GM21390 (cell line): ENCODE data around the gene FBLN2.
"Not testable (repeated sequence)": the region's sequence is repeated elsewhere in the genome, so short reads cannot be mapped to it uniquely, and the experiment has no call there.

ENCODE experiments used
- ATAC-seq: cut with Tn5 transposase; IDR thresholded peaks from one replicate; pipeline ENCODE4 v1.9.1; 2021; ENCODE audit not compliant: unreplicated experiment

FBLN2 gene

GRCh38 chr3:13546667-13547171 lies 2.2 kb upstream of the FBLN2 start:
- no peak for ATAC-seq

GRCh38 chr3:13547591-13548371 lies 1.1 kb upstream of the FBLN2 start:
- no peak for ATAC-seq

- no peak for ATAC-seq
These were observed 898 bp downstream of the FBLN2 start for GRCh38 chr3:13549623-13550422.

GRCh38 chr3:13550423-13550690 lies 1.4 kb downstream of the FBLN2 start:
- ATAC-seq, result no peak

- no peak for ATAC-seq
These were observed 2.0 kb downstream of the FBLN2 start for GRCh38 chr3:13550791-13551360.

GRCh38 chr3:13552857-13553652 lies 4.1 kb downstream of the FBLN2 start:
- ATAC-seq, result no peak

GRCh38 chr3:13553686-13554085 lies 4.8 kb downstream of the FBLN2 start:
- no peak for ATAC-seq

- no peak for ATAC-seq
These were observed 6.8 kb downstream of the FBLN2 start for GRCh38 chr3:13555753-13556152.

- no peak for ATAC-seq
These were observed 7.3 kb downstream of the FBLN2 start for GRCh38 chr3:13556207-13556606.

- ATAC-seq, result no peak
These were observed 8.0 kb downstream of the FBLN2 start for GRCh38 chr3:13556917-13557316.

GRCh38 chr3:13557417-13557816 lies 8.5 kb downstream of the FBLN2 start:
- no peak for ATAC-seq

GRCh38 chr3:13557926-13558325 lies 9.0 kb downstream of the FBLN2 start:
- no peak for ATAC-seq

- no peak for ATAC-seq
These were observed 9.7 kb downstream of the FBLN2 start for GRCh38 chr3:13558651-13559050.

GRCh38 chr3:13559764-13560525 lies 11.0 kb downstream of the FBLN2 start:
- ATAC-seq, result no peak

- ATAC-seq, result no peak
These were observed 12.5 kb downstream of the FBLN2 start for GRCh38 chr3:13561376-13561775.

- no peak for ATAC-seq
These were observed 13.0 kb downstream of the FBLN2 start for GRCh38 chr3:13561967-13562366.

GRCh38 chr3:13562421-13562820 lies 13.5 kb downstream of the FBLN2 start:
- ATAC-seq, result not testable (repeated sequence)

- ATAC-seq, result no peak
These were observed 14.4 kb downstream of the FBLN2 start for GRCh38 chr3:13563321-13563720.

- no peak for ATAC-seq
These were observed 15.0 kb downstream of the FBLN2 start for GRCh38 chr3:13563911-13564310.

GRCh38 chr3:13564751-13565560 lies 16.0 kb downstream of the FBLN2 start:
- ATAC-seq, result no peak
